Right atrium auricular region (tissue), 2 donors: Measurements from ENCODE around the gene KRTAP9-8. TPM values are rescaled to one million over a fixed set of nuclear protein-coding genes. Genes with fewer than 3 reads are reported as not detected.
"Not testable (repeated sequence)": the region's sequence is repeated elsewhere in the genome, so short reads cannot be mapped to it uniquely, and the experiment has no call there.

Experiments used
- DNase-seq: peaks from one replicate; pipeline ENCODE4 v3.0.0-alpha.2; 2019; ENCODE audit warnings: low spot score
- H3K27ac ChIP-seq, 2 donors: fragments of 200-600 bp; sonication (generic); 1 replicate in 1 of 2; 2 replicates in 1 of 2; pipeline ENCODE4 v1.5.1; 2016 to 2019
- H3K27me3 ChIP-seq, 2 donors: fragments of 200-600 bp; sonication (generic); one replicate each; pipeline versions ENCODE4 v1.5.1 to v1.6.0; 2017 to 2019
- H3K36me3 ChIP-seq: fragments of 200-600 bp; sonication (generic); one replicate; pipeline ENCODE4 v1.5.1; 2016
- H3K4me1 ChIP-seq, 2 donors: fragments of 200-600 bp; sonication (generic); one replicate each; pipeline versions ENCODE4 v1.5.1 to v1.6.0; 2017 to 2019
- H3K4me3 ChIP-seq, 2 donors: fragments of 200-600 bp; sonication (generic); 1 replicate in 1 of 2; 2 replicates in 1 of 2; pipeline ENCODE4 v1.5.1; 2017 to 2019; ENCODE audit warnings: mild to moderate bottlenecking in 1 of 2, moderate library complexity in 1 of 2
- H3K9me3 ChIP-seq, 2 donors: fragments of 200-600 bp; sonication (generic); one replicate each; pipeline ENCODE4 v1.5.1; 2019
- total RNA-seq, 2 donors: library from RNA; depleted of rRNA; stranded (reverse); fragments of >200 nt; gene quantifications; one replicate each; pipeline ENCODE4 v1.1.0, GENCODE V29; 2016
- TF ChIP-seq, protein P1 (sequence below), 2 donors: fragments of 200-600 bp; sonication (generic); IDR thresholded peaks; one replicate each; pipeline ENCODE4 v1.5.1; 2019; ENCODE audit warnings: antibody characterized with exemption in 2 of 2

KRTAP9-8 gene
- total RNA-seq, 2 donors from 2014 or later = not detected

DNA sequence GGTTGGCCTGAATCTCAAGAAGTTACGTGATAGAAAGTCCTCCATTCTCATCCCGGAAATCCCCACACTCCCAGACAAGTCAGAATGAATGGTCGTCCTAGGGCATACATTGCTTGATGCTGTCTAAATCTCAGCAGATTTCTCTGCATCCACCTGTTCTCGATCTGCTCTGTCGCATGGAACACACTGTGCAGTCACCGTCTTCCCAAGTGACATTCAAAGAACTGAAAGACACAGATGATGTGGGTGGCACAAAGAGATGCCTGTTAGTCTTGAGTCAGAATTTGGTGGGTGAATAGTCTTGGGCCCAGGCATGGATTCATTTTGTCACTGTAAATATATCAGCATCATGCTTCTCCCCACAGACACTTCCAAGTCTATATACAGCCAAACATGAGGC is 6.1 kb upstream of the KRTAP9-8 start:
- H3K4me1 ChIP-seq = no peaks in the 10 kb centered on the region
- TF ChIP-seq, protein P1, sequence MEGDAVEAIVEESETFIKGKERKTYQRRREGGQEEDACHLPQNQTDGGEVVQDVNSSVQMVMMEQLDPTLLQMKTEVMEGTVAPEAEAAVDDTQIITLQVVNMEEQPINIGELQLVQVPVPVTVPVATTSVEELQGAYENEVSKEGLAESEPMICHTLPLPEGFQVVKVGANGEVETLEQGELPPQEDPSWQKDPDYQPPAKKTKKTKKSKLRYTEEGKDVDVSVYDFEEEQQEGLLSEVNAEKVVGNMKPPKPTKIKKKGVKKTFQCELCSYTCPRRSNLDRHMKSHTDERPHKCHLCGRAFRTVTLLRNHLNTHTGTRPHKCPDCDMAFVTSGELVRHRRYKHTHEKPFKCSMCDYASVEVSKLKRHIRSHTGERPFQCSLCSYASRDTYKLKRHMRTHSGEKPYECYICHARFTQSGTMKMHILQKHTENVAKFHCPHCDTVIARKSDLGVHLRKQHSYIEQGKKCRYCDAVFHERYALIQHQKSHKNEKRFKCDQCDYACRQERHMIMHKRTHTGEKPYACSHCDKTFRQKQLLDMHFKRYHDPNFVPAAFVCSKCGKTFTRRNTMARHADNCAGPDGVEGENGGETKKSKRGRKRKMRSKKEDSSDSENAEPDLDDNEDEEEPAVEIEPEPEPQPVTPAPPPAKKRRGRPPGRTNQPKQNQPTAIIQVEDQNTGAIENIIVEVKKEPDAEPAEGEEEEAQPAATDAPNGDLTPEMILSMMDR (IDR thresholded peaks at IDR 0.05) = no peak
- no peaks in the 10 kb centered on the region for H3K36me3 ChIP-seq
- no peaks in the 10 kb centered on the region for H3K9me3 ChIP-seq
- DNase-seq = no peak
- no peak overlapping the region for H3K4me3 ChIP-seq
- no peaks in the 10 kb centered on the region for H3K27me3 ChIP-seq
- no peak overlapping the region for H3K27ac ChIP-seq

DNA sequence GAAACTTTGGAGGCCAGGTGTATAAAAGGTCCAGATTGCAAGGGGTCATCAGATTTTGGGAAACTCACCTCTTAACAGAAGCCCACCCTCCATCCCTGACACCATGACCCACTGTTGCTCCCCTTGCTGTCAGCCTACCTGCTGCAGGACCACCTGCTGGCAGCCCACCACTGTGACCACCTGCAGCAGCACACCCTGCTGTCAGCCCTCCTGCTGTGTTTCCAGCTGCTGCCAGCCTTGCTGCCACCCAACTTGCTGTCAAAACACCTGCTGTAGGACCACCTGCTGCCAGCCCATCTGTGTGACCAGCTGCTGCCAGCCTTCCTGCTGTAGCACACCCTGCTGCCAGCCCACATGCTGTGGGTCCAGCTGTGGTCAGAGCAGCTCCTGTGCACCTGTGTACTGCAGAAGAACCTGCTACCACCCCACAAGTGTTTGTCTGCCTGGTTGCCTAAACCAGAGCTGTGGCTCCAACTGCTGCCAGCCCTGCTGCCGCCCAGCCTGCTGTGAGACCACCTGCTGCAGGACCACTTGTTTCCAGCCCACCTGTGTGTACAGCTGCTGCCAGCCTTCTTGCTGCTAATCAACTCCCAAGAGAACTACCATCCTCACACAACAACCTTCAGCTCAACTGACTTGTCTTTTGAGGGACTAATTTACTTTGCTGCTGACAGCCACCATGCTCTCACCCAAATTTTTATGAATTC is 5.2 kb upstream of the KRTAP9-8 start, which contains the start of gene KRTAP9-3:
KRTAP9-3 (plus strand) TSS at position 51 of the 707 bp plus-strand sequence; CDS start at position 104, 53 bp downstream.
- H3K27me3 ChIP-seq, H3K4me1 ChIP-seq, H3K27ac ChIP-seq, H3K36me3 ChIP-seq, H3K4me3 ChIP-seq, H3K9me3 ChIP-seq, DNase-seq: not testable (repeated sequence)

DNA sequence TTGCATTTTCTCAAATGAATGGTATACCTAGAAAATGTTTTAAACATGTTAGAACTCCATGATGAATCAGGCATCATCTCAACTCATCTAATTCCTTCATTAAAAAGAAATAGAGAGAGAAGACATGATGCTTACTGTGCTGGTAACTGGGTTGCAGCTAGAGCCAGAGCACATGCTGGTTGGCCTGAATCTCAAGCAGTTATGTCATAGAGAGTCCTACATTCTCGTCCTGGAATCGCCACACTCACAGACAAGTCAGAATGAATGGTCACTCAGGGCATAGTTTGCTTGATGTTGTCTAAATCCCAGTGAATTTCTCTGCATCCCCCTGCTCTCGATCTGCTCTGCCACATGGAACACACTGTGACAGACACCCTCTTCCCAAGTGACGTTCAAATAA is 683 bp upstream of the KRTAP9-8 start:
- not testable (repeated sequence) for H3K27ac ChIP-seq, DNase-seq, H3K36me3 ChIP-seq, H3K9me3 ChIP-seq, H3K27me3 ChIP-seq, H3K4me1 ChIP-seq, H3K4me3 ChIP-seq

DNA sequence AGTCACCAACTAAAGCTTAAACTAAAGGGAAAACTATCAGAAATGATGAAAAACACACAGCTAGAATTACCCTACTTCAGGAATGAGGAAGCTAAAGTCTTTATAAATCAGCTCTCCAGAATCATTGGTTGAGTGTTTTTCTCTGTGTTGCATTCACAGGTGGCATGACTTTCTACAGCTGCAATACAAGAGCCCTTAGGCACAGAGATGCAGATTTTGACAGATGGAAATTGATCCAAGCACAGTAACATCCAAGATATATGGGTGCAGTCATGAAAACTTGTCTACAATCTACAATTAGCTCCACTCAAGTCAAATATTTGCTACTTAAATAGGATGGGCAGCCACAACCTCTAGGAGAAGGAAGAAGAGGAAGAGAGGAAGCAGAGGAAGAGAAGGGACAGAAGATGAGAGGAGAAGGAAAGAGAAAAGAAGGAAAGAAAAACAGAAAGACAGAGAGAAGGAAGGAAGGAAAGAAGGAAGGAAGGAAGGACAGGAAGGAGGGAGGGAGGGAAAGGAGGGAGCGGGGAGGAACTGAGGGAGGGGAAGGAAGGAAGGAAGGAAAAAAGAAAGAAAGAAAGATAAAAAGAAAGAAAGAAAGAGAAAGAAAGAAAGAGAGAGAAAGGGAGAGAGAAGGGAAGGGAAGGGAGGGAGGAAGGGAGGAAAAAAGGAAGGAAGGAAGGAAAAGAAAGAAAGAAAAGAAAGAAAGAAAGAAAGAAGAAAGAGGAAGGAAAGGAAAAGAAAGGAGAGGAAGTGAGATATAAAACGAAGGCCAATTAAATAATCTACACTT is 9.4 kb downstream of the KRTAP9-8 start:
- H3K27ac ChIP-seq, H3K36me3 ChIP-seq, H3K4me1 ChIP-seq, H3K9me3 ChIP-seq, DNase-seq, H3K27me3 ChIP-seq, H3K4me3 ChIP-seq: not testable (repeated sequence)

DNA sequence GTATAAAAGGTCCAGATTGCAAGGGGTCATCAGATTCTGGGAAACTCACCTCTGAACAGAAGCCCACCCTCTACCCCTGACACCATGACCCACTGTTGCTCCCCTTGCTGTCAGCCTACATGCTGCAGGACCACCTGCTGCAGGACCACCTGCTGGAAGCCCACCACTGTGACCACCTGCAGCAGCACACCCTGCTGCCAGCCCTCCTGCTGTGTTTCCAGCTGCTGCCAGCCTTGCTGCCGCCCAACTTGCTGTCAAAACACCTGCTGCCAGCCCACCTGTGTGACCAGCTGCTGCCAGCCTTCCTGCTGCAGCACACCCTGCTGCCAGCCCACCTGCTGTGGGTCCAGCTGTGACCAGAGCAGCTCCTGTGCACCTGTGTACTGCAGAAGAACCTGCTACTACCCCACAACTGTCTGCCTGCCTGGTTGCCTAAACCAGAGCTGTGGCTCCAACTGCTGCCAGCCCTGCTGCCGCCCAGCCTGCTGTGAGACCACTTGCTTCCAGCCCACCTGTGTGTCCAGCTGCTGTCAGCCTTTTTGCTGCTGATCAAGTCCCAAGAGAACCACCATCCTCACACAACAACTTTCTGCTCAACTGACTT is 11.9 kb downstream of the KRTAP9-8 start, which contains the start of gene KRTAP9-4:
KRTAP9-4 (plus strand) TSS at position 51 of the 604 bp plus-strand sequence; CDS start at position 85, 34 bp downstream.
- not testable (repeated sequence) for H3K4me3 ChIP-seq, H3K27ac ChIP-seq, H3K4me1 ChIP-seq, H3K27me3 ChIP-seq, H3K9me3 ChIP-seq, H3K36me3 ChIP-seq, DNase-seq

DNA sequence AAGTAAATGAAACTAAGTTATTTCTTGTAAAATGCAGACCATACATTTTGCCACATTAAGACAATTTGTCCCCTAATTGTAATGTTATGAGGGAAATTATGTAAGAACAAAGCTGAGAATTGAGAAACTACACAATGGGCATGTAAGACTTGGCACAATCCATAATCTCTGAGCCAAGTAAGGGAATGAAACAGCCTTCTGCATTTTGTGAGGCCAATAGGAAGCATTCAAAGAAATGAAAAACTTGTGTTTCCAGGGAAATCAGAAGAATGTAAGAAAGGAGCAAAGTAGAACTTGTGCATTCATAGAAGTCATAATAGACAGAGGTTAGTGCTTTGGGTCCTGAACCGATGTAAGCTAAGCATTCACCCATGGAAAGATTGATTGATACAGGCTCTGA is 13.5 kb downstream of the KRTAP9-8 start:
- no peaks in the 10 kb centered on the region for H3K4me1 ChIP-seq
- DNase-seq = no peak
- H3K4me3 ChIP-seq = no peak overlapping the region
- no peaks in the 10 kb centered on the region for H3K9me3 ChIP-seq
- no peaks in the 10 kb centered on the region for H3K27me3 ChIP-seq
- TF ChIP-seq, protein P1 (IDR thresholded peaks at IDR 0.05) = no peak
- H3K36me3 ChIP-seq = no peaks in the 10 kb centered on the region
- H3K27ac ChIP-seq = no peak overlapping the region

DNA sequence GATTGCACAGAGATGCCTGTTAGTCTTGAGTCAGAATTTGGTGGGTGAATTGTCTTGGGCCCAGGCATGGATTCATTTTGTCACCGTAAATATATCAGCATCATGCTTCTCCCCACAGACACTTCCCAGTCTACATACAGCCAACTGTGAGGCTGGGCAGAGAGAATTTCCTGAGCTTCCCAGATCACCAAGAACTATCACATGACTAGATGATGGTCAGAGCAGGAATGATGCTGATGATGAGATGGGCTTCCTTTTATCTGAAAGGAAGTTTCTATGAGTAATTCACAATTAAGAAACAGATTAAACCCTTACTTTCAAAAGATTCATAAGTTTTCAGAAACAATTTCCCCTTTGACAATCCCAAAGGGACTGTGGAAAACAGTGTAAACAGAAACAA is 17.1 kb downstream of the KRTAP9-8 start:
- H3K4me1 ChIP-seq = no peaks in the 10 kb centered on the region
- no peak overlapping the region for H3K4me3 ChIP-seq
- TF ChIP-seq, protein P1 (IDR thresholded peaks at IDR 0.05) = no peak
- no peaks in the 10 kb centered on the region for H3K9me3 ChIP-seq
- no peak overlapping the region for H3K27ac ChIP-seq
- DNase-seq = no peak
- H3K36me3 ChIP-seq = no peaks in the 10 kb centered on the region
- no peaks in the 10 kb centered on the region for H3K27me3 ChIP-seq

DNA sequence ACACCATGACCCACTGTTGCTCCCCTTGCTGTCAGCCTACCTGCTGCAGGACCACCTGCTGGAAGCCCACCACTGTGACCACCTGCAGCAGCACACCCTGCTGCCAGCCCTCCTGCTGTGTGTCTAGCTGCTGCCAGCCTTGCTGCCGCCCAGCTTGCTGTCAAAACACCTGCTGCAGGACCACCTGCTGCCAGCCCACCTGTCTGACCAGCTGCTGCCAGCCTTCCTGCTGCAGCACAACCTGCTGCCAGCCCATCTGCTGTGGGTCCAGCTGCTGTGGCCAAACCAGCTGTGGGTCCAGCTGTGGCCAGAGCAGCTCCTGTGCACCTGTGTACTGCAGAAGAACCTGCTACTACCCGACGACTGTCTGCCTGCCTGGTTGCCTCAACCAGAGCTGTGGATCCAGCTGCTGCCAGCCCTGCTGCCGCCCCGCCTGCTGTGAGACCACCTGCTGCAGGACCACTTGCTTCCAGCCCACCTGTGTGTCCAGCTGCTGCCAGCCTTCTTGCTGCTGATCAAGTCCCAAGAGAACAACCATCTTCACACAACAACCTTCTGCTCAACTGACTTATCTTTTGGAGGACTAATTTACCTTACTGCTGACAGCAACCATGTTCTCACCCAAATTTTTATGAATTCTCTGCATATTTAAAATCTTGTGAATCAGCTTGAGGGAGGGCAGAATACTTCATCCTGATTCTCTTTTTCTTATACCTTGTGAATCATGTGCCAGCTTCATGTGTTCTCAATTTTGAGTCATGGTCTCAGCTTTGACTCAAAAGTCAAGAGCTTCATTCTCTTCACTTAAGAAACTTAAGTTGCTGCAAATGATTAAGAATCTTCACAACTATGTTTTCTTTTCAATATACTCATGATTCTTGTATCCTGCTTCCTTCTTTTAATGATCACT is 17.8 kb downstream of the KRTAP9-8 start, which contains the start of gene KRTAP9-9:
KRTAP9-9 (plus strand) TSS at position 4 of the 910 bp plus-strand sequence.
- not testable (repeated sequence) for DNase-seq, H3K36me3 ChIP-seq, H3K4me3 ChIP-seq, H3K27ac ChIP-seq, H3K27me3 ChIP-seq, H3K9me3 ChIP-seq, H3K4me1 ChIP-seq
